ENCODE data around the gene SEMA5A. TPM values are rescaled to one million over a fixed set of nuclear protein-coding genes. Genes with fewer than 3 reads are reported as not detected.

Gene SEMA5A
- total and polyA plus RNA-seq, 2 of the 13 experiments (the other 11 are each of a cell fraction or from before 2014, with no cell fraction given), result 0.01 TPM; not detected in 1

DNA sequence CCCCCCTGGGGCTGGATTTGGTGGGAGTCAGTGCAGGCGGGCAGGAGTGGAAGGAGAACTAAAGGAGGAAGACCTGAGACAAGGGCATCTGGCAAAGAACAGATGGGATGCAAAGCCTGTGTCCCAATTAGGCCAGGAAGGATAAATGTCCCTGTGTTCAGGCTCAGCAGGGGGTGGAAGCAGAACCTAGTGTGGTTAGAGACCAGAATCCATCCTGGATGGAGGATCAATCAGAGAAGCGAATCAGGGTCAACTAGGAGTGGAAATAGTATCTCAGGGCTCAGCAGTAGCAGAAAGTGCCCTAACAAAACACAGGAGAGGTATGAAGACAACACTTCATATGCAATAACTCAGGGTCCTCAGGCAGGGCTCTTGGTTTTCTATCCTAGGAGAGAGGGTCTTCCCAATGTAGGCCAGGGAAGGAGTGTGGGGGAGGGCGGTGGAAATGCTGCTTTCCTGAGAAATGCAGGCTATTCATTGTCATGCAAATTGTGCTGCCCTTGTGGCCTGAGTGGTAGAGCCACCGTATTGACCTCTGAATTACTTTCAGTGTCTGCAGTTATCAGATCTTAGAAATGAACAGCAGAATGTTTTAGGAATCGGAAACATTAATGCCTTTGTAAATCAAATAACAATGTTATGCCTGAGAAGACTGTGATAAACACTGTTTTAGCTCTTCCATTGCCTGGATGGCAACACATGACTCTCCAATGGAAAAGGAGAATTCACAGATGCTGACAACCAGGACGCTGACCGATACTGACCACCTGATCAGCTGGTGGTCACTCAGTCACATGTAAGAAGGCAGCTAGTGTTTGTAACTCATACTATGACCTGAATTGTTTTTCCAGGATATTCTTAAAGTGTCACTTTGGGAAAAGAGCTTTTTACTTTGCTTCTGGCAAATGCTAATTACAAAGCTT is 323.6 kb downstream of the SEMA5A start:
- H3K9ac ChIP-seq (ENCODE audit: insufficient read depth, low read depth, low read length), result no peak overlapping the region
- POLR2A ChIA-PET, result no interaction called here
- H3K79me2 ChIP-seq (ENCODE audit: insufficient read depth, low read length), result no peaks in the 10 kb centered on the region
- no peak overlapping the region for H2AFZ ChIP-seq (ENCODE audit: low read length)
- H3K36me3 ChIP-seq (replicated peaks in 1 of 2; ENCODE audit: control insufficient read depth in 1 of 2, insufficient read depth in 2 of 2, low read length in 2 of 2), result no peaks in the 10 kb centered on the region
- CTCF ChIA-PET (ENCODE audit: low intra/inter-chr PET ratio, low total read pairs), result no interaction called here
- H3K4me1 ChIP-seq (ENCODE audit: insufficient read depth, low read length), result no peaks in the 10 kb centered on the region
- H3K27me3 ChIP-seq (ENCODE audit: control insufficient read depth in 1 of 2, insufficient read depth in 2 of 2, low read length in 2 of 2), result no peaks in the 10 kb centered on the region
- H3K9me3 ChIP-seq (ENCODE audit: low read length), result peaks cover 22% of the 10 kb centered on the region; the same call in 1 of the 2 replicates
- H3K4me3 ChIP-seq (replicated peaks in 1 of 3; ENCODE audit: insufficient read depth in 1 of 3, low read depth in 2 of 3, low read length in 3 of 3), result no peak overlapping the region
- no peaks in the 10 kb centered on the region for H4K20me1 ChIP-seq (ENCODE audit: insufficient read depth, low read length)
- in situ Hi-C loops (cut with HindIII; ENCODE audit: extremely low pct_ligation_motif_present, low pct_unique_long_range_greater_than_20kb), result no loop called here
- 20% methylated on average over 7 of the region's 7 CpGs for WGBS (ENCODE audit: low lambda C conversion rate)
- BruUV-seq (replicated peaks), result no TSS peak
- FAIRE-seq (no peak), ATAC-seq (no peak), DNase-seq (ENCODE audit: low spot score) (no peak)
- TF ChIP-seq TIGD3 (CRISPR knock-in tag; IDR thresholded peaks at IDR 0.05; ENCODE audit: borderline replicate concordance), result no peak
- TF ChIP-seq RBM39 (IDR thresholded peaks at IDR 0.05; ENCODE audit: low read depth, low read length, poor library complexity, severe bottlenecking), result no peak
- TF ChIP-seq NR1H2 (CRISPR knock-in tag; IDR thresholded peaks at IDR 0.05; ENCODE audit: borderline replicate concordance, low read depth), result no peak
- no peak overlapping the region for H3K27ac ChIP-seq (ENCODE audit: extremely low read length, insufficient read depth, low read length)
- intact Hi-C loops (cut with micrococcal nuclease; ENCODE audit: unreplicated experiment), result no loop called here
- H3K4me2 ChIP-seq (ENCODE audit: low read depth, low read length), result no peak overlapping the region

GRCh38 chr5:9218358-9218757 is 327.5 kb downstream of the SEMA5A start:
- H4K20me1 ChIP-seq (ENCODE audit: insufficient read depth, low read length), result no peaks in the 10 kb centered on the region
- FAIRE-seq (no peak), DNase-seq (ENCODE audit: low spot score) (no peak), ATAC-seq (no peak)
- intact Hi-C loops (cut with micrococcal nuclease; ENCODE audit: unreplicated experiment), result no loop called here
- ChIA-PET CTCF (ENCODE audit: low intra/inter-chr PET ratio, low total read pairs) (no interaction called here), POLR2A (no interaction called here)
- H3K9me3 ChIP-seq (ENCODE audit: low read length), result peaks cover 17% of the 10 kb centered on the region; the same call in 1 of the 2 replicates
- 17% methylated on average over 3 of the region's 4 CpGs for WGBS (ENCODE audit: low lambda C conversion rate)
- H2AFZ ChIP-seq (ENCODE audit: low read length), result no peak overlapping the region
- H3K4me3 ChIP-seq (replicated peaks in 1 of 3; ENCODE audit: insufficient read depth in 1 of 3, low read depth in 2 of 3, low read length in 3 of 3), result no peak overlapping the region
- in situ Hi-C loops (cut with HindIII; ENCODE audit: extremely low pct_ligation_motif_present, low pct_unique_long_range_greater_than_20kb), result no loop called here
- no peaks in the 10 kb centered on the region for H3K36me3 ChIP-seq (replicated peaks in 1 of 2; ENCODE audit: control insufficient read depth in 1 of 2, insufficient read depth in 2 of 2, low read length in 2 of 2)
- no peaks in the 10 kb centered on the region for H3K79me2 ChIP-seq (ENCODE audit: insufficient read depth, low read length)
- no peaks in the 10 kb centered on the region for H3K4me1 ChIP-seq (ENCODE audit: insufficient read depth, low read length)
- no peak overlapping the region for H3K4me2 ChIP-seq (ENCODE audit: low read depth, low read length)
- no TSS peak for BruUV-seq (replicated peaks)
- H3K27ac ChIP-seq (ENCODE audit: extremely low read length, insufficient read depth, low read length), result no peak overlapping the region
- H3K9ac ChIP-seq (ENCODE audit: insufficient read depth, low read depth, low read length), result no peak overlapping the region
- H3K27me3 ChIP-seq (ENCODE audit: control insufficient read depth in 1 of 2, insufficient read depth in 2 of 2, low read length in 2 of 2), result no peaks in the 10 kb centered on the region
- TF ChIP-seq MAFK (conservative IDR thresholded peaks at IDR 0.05 in 1 of 2, IDR thresholded peaks at IDR 0.05 in 1 of 2; ENCODE audit: low read length in 2 of 2), result peak; percentile 74 to 88
- no peak for TF ChIP-seq RFX5 (IDR thresholded peaks at IDR 0.05; ENCODE audit: low read depth, low read length)
- no peak for TF ChIP-seq DRAP1 (CRISPR knock-in tag; IDR thresholded peaks at IDR 0.05)
- TF ChIP-seq MED13 (CRISPR knock-in tag; IDR thresholded peaks at IDR 0.05), result no peak
- TF ChIP-seq HNRNPH1 (optimal IDR thresholded peaks at IDR 0.05; ENCODE audit: low read depth, low read length), result no peak
- no peak for TF ChIP-seq HDAC6 (IDR thresholded peaks at IDR 0.05; ENCODE audit: low read depth, low read length)
- TF ChIP-seq KMT2A (CRISPR knock-in tag; IDR thresholded peaks at IDR 0.05), result no peak
- TF ChIP-seq REL (CRISPR knock-in tag; conservative IDR thresholded peaks at IDR 0.05), result no peak
- no peak for TF ChIP-seq ZNF605 (CRISPR knock-in tag; IDR thresholded peaks at IDR 0.05)
- peak; percentile 84 for TF ChIP-seq MAFF (IDR thresholded peaks at IDR 0.05; ENCODE audit: low read depth, low read length)
- no peak for TF ChIP-seq MEIS2 (CRISPR knock-in tag; IDR thresholded peaks at IDR 0.05)
- TF ChIP-seq, protein P1, sequence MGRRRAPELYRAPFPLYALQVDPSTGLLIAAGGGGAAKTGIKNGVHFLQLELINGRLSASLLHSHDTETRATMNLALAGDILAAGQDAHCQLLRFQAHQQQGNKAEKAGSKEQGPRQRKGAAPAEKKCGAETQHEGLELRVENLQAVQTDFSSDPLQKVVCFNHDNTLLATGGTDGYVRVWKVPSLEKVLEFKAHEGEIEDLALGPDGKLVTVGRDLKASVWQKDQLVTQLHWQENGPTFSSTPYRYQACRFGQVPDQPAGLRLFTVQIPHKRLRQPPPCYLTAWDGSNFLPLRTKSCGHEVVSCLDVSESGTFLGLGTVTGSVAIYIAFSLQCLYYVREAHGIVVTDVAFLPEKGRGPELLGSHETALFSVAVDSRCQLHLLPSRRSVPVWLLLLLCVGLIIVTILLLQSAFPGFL (CRISPR knock-in tag; IDR thresholded peaks at IDR 0.05), result no peak
- no peak for TF ChIP-seq ZNF501 (CRISPR knock-in tag; IDR thresholded peaks at IDR 0.05)
